HEK293 (cell line): ENCODE results near the gene HPRT1.

ENCODE experiments used
- HOXA7 ChIP-seq: sonication (generic); formaldehyde crosslinking; IDR thresholded peaks from 2 replicates; pipeline ENCODE4 v1.8.1; 2022; ENCODE audit warnings: missing genetic modification reagents, borderline replicate concordance
- SP2 ChIP-seq: fragments of 450-650 bp; formaldehyde crosslinking; IDR thresholded peaks from 2 replicates; pipeline ENCODE4 v1.5.1; 2016; ENCODE audit warnings: missing biosample characterization, missing genetic modification characterization
- ZBTB21 ChIP-seq: fragments of 450-650 bp; formaldehyde crosslinking; IDR thresholded peaks from 2 replicates; pipeline ENCODE4 v1.5.1; 2017; ENCODE audit warnings: missing biosample characterization, missing genetic modification characterization
- ZNF138 ChIP-seq: fragments of 450-650 bp; formaldehyde crosslinking; IDR thresholded peaks from 2 replicates; pipeline ENCODE4 v1.5.1; 2016; ENCODE audit warnings: missing biosample characterization, missing genetic modification characterization, borderline replicate concordance
- TF ChIP-seq, protein P1 (sequence below): fragments of 450-650 bp; formaldehyde crosslinking; IDR thresholded peaks from 2 replicates; pipeline ENCODE4 v1.5.1; 2016; ENCODE audit warnings: missing biosample characterization, missing genetic modification characterization

DNA sequence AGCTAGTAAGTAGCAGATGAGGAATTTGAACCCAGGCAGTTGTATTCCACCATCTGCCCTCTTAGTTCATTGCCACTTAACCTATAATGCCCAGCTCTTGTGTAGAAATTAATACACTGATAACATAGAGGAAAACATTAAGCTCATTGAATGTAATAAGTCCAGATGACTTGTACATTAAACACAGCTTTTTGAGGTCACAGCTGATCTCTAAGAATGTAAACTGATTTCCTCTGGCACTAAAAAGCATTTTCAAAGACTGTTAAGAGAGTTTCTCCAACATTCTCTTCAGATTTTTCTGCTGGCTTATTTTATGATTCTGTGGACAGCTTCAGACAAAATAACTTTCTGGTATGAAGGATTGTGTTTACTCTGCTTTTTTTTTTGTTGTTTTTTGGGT is 42.7 kb downstream of the HPRT1 start:
- TF ChIP-seq ZBTB21 (tag by site-specific recombination) (no peak), HOXA7 (CRISPR knock-in tag) (no peak), SP2 (tag by site-specific recombination) (no peak), ZNF138 (tag by site-specific recombination) (no peak)
- TF ChIP-seq, protein P1, sequence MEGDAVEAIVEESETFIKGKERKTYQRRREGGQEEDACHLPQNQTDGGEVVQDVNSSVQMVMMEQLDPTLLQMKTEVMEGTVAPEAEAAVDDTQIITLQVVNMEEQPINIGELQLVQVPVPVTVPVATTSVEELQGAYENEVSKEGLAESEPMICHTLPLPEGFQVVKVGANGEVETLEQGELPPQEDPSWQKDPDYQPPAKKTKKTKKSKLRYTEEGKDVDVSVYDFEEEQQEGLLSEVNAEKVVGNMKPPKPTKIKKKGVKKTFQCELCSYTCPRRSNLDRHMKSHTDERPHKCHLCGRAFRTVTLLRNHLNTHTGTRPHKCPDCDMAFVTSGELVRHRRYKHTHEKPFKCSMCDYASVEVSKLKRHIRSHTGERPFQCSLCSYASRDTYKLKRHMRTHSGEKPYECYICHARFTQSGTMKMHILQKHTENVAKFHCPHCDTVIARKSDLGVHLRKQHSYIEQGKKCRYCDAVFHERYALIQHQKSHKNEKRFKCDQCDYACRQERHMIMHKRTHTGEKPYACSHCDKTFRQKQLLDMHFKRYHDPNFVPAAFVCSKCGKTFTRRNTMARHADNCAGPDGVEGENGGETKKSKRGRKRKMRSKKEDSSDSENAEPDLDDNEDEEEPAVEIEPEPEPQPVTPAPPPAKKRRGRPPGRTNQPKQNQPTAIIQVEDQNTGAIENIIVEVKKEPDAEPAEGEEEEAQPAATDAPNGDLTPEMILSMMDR (tag by site-specific recombination): no peak
